NCI-H1417 (cell line): ENCODE data around the gene CTSZ.

Experiments
- DNase-seq, 3 experiments: peaks; one replicate each; lab custom pipeline; 2025; lab: John Stamatoyannopoulos, UW

CTSZ gene

DNA sequence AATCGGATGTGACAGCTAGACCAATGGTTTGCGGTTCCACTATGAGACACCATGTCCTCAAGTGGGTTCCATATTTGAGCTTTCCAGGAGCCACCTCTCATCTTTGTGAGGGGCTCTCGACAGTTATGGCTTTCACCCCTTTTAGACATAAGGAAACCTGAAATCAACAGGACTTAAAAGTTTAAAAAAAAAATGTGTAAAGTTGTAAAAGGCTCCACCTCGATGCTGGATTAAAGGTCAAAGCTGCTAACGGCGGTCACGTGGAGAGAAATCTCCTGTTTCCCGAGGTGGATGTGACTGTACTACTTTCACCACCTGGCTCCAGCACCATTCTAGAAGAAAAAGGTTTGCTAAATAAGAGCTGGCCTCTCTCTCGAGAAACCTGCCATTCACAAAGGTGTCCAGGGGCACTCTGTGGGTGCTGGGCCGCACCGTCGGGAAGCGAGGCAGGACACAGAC, 24.5 kb upstream of the CTSZ start:
- DNase-seq: peak in 2 of 3 experiments; percentile 32 to 63

DNA sequence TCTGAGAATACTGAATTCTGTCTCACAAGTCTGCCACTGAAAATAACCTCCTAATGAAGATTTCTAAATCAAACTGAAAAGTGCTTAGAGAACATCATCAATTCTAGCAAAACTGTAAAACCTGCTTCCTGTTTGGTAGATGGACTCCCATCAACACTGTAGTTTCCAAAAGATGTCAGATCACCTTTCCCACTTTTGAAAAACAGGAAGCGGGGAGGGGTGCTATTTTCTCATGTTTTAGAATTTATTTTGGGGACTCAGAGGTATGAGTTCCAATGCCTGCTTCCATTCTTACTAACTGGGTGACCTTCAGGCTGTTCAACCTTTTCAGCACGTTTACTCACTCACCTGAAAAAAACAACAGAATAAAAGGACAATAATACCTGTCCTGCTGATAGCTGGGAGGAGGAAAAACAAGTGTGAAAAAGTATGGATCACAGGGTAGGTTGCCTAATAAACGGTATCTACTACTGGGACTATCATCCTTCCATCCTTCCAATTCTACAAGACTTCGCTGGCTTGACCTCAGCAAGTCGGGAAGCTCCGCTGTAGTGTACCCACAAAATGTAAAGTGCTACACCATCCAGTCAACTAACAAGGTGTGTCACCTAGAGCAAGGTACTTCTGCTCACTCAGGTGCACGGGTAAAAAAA, 24.0 kb upstream of the CTSZ start:
- DNase-seq: no peak

DNA sequence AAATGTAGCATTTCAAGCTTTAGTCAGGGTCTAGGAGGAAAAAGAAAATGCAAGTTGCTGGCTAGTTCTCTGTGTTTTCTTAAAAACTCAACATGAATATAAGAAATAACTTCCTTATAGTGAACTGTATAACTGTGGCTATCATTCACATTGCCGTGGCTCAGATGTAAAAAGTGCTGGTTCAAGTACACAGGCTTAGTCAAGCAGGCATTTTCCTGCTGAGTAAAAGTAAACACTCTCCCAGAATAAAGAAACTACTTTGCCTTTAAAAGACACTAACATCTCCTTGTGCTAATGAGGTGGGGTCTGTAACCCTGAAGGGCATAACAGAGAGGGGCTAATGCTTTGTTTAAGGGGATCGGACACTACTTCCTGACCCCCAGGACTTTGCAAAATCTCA, 21.8 kb upstream of the CTSZ start:
- no peak for DNase-seq

DNA sequence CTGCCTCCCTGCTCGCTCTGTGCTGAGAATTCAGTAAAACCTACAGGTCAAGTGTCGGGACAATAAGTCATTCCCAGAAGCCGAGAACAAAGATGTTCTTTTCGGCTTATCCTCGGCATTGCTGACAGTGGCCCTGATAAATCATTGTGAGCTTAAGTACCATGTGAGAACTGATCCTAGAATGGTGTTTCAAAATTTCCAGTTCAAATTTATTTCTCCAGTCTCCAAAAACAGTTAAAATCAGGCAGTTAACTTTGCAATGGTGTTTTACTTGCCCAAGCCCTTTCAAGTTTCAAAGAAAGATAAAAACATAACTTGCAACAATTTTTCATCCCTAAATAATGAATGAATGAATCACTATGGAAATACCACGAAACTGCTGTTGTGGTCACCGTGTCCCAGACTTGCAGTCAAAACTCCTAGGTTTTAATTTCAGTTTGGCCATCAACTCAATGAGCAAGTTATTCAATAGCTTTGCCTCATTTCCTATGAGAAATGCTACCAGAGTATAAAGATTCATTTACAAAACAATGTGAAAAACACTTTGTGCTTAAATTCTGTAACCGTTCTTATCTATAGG, 20.8 kb upstream of the CTSZ start:
- DNase-seq: no peak

DNA sequence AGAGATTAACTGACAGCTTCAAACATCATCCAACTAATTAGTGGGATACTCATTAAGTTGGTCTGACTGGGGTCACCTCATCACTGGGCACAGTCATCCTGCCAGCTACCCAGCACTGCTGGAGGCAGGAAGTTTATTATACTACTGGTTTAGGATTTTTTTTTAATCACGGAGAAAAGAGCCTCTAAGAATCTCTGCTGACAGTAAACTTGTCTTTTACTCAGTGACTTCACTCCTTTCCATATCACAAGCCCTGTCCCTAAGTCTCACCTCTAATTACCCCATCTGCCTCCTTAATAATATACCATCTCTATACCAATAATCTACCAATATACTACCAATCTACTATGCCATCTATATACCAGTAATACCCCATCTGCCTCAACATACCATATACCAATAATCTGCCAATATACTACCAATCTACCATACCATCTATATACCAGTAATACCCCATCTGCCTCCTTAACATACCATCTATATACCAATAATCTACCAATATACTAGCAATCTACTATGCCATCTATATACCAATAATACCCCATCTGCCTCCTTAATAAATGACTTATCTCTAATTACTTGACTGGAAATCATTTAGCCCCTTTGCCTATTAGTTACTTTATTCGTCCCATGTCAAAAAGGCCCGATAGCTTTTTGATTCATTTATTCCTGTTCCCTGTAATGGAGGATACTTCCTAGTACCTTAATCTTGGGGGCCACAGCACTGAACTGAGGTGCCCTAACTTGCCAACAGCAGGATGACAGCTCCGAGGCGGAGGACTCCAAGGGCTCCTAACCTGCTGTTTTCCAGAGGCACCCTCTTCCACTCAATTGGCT, 20.1 kb upstream of the CTSZ start:
- DNase-seq: no peak

DNA sequence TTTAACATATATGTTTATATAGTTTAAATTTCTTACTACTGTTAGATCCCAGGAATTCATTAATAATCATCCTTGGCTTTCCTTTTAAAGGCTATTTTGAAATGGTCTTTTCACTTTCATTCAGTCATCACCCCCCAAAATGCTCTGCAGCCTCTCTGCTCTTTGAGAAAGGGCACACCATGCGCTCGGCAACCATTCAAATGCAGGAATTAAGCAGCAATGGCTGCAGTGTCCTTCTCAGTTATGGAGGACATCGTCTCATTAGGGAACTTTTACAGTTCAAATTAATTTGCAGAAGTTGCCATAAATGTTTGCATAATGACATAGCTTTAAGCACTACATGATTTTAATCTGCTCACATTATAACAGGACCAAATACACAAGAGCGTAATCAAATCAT, 18.5 kb upstream of the CTSZ start:
- no peak for DNase-seq

DNA sequence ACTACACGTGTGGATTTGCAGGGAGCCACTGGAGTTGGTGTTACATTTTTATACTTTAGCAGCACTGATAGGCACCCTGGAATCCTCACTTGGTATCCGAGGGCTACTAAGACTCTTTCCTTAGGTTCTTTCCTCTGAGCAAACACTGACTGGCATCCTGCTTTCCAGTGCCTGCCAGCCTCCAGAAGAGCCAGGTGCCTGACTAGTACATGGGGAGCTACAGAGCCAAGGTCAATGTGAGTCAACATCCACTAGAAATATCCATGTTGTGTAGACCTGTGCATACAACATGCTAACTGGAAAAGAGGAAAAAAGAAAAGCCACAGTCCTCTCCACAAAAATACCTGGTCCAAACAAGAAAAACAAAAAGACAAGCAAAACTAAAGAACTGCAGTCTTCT, 18.0 kb upstream of the CTSZ start:
- DNase-seq: no peak

DNA sequence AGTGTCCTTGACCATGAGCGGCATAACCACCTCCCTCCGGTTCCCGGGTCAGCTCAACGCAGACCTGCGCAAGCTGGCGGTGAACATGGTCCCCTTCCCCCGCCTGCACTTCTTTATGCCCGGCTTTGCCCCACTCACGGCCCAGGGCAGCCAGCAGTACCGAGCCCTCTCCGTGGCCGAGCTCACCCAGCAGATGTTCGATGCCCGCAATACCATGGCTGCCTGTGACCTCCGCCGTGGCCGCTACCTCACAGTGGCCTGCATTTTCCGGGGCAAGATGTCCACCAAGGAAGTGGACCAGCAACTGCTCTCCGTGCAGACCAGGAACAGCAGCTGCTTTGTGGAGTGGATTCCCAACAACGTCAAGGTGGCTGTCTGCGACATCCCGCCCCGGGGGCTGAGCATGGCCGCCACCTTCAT, 17.1 kb upstream of the CTSZ start:
- DNase-seq: no peak

DNA sequence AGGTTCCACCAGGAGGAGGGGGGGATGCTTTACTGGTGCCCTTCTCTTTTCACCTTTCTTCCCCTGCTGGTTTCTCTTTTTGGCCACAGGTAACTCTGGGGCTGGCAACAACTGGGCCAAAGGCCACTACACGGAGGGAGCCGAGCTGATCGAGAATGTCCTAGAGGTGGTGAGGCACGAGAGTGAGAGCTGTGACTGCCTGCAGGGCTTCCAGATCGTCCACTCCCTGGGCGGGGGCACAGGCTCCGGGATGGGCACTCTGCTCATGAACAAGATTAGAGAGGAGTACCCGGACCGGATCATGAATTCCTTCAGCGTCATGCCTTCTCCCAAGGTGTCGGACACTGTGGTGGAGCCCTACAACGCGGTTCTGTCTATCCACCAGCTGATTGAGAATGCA, 16.6 kb upstream of the CTSZ start:
- no peak for DNase-seq

DNA sequence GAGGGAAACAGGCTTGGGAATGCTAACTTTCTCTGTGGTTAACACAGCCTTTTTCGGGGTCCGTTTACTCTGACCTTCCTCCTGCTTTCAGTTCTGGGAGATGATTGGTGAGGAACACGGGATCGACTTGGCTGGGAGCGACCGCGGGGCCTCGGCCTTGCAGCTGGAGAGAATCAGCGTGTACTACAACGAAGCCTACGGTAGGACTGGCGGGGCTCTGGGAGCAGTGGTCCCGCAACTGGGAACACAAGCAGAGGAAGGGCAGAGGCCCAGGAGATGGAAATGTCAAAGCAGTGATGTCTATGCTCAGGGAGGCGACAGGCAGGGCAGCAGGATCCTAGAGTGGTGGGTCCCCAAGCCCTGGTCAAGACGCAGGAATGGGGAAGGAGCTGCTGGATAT, 15.7 kb upstream of the CTSZ start:
- no peak for DNase-seq

DNA sequence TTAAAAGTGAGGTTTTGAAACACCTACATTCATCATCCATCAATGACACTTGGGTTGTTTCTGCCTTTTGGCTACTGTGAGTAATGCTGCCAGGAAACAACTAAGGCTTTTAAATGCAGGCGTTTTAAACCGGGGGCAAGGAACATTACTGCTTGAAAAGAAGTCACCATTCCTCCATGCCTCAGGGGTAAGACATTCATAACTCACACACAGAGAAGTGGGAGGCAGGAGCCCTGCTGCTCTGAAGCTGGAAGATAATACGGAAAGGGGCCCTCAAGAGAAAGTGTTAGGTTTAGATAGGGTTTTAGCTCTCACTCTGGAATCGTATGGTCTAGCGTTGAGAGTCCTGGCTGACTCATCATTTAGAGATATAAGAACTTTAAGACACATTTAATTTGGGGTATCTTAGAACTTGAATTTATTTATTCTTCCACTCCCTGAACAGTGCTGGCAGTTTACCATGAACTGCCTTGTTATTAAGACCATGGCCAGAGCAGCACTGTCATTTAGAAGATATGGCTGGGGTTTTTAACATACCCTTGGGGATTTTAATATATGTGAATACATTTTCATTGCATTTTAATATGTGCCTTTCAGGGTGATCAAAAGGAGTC, 14.0 kb upstream of the CTSZ start:
- no peak for DNase-seq

DNA sequence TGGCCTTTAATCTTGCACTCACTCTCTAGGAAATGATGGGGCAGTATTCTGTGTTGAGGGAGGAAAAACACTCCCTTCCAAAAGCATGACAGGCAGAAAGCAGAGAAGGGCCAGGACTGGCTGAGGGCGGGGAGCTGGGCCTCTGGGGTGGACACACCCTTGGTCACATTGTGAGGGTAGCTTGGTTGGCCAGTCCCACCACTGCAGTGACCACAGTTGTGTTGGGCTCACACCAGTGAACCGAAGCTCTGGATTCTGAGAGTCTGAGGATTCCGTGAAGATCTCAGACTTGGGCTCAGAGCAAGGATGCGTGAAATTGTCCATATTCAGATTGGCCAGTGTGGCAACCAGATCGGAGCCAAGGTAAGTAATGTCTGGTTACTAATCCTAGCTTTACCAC, 12.2 kb upstream of the CTSZ start, which contains the start of gene TUBB1:
Gene TUBB1 (plus strand): TSS at position 213 of the 400 bp plus-strand sequence. CDS start 94 bp downstream, at position 307.
- no peak for DNase-seq

DNA sequence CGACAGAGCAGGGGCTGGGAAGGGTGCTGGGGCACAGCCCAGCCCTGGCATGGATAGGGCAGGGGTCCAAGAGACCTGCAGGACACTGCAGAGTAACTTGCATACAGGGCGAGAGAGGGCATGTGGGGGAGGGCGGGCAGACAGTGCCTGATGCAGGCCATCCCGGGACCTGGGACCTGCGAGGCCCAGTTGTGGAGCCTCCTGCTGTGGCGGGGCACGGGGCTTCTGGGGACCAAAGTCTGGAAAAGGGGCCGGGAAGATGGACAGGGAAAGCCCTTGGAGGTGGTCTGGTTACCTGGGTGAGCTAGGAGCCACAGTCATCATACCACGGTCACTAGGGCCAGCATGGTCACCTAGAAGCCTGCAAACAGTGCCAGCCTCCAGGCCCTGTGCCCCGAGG, 11.8 kb upstream of the CTSZ start:
- DNase-seq: no peak

DNA sequence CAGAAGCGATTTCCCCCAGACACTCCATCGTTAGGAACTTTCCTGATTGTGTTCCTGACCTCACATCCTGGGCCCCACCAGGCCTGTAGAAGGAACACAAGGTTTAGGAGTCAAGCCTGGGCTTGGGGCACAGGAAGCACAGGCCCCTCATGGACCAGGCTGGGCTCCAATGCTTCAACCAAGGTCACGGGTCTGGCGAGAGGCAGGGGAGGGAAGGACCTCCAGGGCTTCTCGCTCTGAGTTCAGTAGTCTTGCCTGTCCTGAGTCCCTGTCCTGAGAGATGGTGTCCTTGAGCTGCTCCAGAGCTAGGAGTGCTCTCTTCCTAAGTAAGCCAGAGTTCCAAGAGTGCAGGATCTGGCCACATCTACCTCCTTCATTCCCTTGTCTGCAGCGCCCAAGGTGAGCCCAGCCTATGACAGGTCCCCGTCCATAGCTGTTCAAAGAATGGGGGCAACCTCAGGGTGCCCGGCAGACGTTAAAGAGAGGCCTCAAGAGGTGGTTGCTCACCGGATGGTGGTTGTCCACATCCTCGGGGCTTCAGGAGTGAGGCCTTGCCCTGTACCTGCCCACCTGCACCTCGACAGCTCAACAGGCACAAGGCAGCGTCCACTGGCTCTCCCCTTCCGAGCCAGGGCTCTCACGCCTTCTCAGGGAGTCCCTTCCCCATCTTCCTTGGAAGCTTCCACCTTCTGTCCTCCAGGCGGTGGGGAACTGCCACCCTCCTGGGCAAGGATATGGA, 10.6 kb upstream of the CTSZ start:
- DNase-seq: no peak

DNA sequence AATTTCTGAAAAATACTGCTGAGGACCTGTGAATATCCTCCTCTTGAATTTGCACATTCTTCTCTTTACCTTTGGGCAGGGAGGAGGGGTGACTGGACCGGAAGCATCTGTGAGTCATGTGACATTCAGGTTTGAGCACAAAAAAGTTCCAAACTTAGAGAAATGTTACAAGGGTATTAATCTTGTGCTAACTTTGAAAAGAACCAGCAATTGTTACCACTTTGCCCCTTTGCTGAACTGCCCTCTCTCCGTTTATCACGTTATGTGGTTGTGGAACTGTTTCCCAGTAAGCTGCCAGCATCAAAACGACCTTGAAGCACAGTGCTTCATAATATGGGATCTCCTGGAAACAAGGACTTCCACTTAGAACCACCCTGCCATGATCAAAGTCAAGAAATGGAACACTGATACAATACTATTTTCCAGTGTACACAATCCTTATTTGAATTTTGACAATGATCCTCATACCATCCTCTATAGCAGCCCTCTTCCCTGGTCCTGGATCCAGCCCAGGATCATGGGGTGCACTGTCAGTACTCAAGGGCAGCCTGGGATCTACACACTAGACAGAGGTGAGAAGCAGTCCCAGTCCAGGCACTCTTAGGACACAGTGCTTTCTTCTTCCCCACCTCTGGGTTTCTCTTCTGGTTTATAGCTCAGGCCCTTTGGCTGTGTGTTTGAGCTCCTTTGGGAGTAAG, 9.9 kb upstream of the CTSZ start:
- no peak for DNase-seq

DNA sequence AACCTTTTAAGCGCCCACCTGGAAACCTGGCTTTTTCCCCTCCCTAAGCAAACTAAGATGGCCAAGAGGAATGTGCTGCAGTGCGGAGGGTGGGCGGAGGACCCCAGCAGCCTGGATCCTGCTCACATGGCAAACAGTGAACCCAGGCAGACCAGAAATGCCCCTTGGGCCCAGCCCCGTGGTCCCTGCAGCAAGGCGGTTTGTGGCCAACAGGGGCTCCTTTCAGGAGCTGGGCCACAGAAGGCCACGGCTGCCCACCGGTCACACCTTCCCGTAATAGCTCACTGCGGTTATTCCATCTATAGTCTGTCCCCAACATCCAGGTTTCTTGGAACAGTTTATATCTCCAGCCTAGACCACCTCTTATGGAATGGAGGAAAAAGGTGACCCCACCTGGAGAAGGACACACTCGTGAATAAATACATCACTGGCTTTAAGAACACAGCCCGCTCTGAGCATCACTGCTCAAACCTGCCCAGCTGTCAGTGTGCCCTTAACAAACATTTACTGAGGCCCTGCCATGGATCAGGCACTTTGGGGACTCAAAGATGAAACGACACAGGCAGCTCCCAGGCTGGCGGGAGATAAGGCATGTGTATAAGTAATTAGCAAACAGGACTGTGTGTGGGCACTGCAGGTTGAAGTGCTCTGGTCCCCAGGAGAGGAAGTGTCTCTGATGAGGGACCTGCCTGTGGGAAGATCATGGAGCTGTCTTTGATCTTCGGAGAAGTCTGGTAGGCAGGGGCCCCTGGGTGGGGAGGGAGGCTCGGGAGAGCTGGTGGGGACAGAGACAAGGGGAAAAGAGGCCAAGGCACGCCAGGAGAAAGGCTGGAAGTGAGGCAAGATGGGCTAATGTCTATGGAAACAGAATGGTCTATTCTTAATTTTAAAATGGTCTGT, 9.0 kb upstream of the CTSZ start:
- DNase-seq: no peak

DNA sequence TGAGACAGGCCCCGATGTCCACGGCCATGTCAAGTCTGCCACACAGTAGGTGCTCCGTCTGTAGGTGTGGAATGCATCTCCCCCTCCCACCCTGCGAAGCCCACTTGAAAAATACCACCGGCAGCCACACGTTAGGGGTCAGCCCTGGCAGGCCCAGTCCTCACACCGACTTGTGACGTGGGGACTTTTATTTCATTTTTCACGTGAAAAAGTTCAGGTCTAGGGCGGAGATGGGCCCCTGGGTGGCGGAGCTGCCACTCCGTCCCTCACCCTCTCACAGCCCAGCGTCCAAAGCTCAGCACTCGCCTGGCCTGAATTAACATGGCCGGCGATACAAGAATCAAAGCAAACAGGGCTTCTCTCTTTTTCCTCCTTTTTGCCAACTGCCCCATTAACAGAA, 8.4 kb upstream of the CTSZ start:
- no peak for DNase-seq

DNA sequence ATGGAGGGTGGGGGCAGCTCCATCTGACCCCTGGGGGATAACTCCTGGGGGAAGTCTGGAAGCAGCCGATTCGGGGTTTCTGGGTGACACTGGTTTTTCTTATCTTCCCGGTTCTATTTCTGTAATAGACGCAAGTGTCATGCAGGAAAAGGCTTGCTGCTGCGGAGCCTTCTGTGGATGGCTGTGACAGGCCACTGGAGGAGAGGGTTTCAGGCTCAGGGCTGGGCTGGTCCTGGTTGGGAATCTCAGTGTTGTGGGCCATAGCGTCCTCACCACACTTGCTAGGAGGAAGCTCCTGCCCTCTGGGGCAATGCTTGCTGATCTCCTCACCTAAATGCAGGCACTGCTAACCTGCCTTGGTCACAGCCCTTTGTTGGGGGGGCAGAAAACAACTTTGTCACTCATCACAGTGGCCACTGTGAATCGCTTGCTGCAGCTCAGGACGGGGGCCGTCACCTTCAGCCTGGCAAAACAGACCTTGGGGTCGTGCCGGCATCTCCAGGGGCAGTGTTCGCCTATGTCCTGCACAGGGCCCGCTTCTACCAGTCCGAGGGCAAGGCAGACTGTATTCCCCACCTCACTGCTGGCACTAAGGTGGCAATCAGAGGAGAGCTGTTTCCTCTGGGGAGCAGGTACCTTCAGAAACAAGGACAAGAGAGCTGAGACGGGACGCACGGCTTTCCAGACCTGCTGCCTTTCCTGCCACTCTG, 7.8 kb upstream of the CTSZ start:
- no peak for DNase-seq

DNA sequence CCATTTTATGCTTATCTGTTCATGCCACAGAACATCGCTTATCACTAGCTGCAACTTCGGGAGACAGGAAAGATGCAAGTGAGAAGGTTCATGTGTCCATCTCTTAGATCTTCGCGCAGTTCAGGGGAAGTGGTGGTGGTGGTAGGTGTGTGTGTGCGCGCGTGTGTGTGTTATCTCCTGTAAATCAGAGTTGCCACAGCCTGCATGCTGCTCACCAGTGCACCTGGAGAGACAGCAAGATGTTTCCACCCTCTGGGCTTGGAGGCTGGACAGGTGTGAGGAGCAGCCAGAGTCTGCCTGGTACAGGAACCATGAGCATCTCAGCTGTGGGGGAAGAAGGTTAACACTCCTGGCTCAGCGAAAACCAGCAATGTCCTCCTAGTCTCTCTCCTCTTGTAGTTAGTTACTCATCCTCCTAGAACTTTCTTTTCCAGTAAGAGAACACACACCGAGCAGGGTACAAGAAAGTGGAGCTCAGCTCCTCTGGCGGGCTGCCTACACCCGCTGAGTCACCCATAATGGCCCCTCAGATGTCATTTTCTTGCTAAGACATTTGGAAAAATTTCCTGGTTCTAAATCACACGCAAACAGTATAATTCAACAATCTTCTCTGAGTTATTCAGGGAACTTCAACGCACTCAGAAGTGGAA, 7.0 kb upstream of the CTSZ start:
- DNase-seq: no peak
